GM19023 (cell line): ENCODE measurements around the gene VRK1.
"Not testable (repeated sequence)": the region's sequence is repeated elsewhere in the genome, so short reads cannot be mapped to it uniquely, and the experiment has no call there.

Source experiments
- ATAC-seq: cut with Tn5 transposase; IDR thresholded peaks from one replicate; pipeline ENCODE4 v1.9.1; 2021; ENCODE audit warnings: mild to moderate bottlenecking, moderate library complexity; ENCODE audit not compliant: unreplicated experiment

VRK1 gene

DNA sequence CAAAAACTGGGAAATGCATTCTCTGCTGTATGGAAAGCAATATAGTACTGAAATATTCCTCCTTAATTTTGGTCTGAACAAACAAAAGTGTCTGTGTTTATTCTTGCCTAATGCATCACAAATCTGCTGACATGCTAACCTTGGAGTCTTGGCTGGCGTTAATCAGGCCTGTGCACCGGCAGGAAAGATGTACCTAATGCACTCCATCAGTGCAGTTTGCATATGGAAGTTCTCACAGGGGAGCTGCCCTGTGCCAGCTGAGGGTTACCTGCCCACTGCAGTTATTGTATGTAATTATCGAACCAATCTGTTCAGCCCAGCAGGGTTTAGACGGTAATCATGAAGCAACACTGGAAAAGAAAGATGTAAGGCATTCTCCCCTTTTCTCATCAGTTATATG is 76.9 kb downstream of the VRK1 start:
- ATAC-seq, result no peak

DNA sequence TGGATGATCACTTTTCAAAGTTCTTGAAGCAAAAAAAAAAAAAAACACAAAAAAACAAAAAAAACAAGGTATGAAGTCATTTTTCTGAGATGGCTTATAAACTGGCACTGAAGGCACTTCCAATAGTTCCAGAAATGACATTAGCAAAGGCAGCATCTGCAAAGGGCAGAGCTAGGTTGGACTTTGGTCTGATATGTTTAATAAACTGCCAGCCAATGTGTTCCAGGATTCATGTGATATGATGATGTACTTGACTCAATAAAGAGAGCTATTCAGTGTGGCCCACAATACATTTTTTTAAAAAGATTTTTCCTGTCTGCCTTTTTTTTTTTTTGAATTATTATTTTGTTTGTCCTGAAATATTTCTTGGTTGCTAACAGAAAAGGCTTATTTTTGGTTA is 79.6 kb downstream of the VRK1 start:
- ATAC-seq, result no peak

DNA sequence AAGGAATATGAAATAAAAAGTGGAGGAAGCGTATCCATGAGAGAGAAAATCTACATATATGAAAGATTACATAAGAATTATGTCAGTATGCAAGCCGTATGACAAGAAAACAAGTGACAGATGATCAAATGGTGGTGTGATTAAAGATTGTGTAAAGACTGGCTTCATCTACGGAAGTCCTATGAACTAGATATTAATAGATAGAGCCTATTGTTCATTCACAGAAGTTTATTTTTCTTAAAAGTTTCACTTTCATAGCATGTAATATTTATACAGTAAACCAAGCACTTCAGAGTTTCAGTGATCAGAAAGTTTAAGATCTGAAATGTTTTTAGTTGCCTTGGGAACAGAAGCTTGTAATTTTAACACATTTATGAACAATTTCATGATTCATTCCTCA is 84.5 kb downstream of the VRK1 start:
- peak; percentile 73 for ATAC-seq

DNA sequence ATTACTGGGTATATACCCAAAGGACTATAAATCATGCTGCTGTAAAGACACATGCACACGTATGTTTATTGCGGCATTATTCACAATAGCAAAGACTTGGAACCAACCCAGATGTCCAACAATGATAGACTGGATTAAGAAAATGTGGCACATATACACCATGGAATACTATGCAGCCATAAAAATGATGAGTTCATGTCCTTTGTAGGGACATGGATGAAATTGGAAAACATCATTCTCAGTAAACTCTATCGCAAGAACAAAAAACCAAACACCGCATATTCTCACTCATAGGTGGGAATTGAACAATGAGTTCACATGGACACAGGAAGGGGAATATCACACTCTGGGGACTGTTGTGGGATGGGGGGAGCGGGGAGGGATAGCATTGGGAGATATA is 86.8 kb downstream of the VRK1 start:
- ATAC-seq, result not testable (repeated sequence)

DNA sequence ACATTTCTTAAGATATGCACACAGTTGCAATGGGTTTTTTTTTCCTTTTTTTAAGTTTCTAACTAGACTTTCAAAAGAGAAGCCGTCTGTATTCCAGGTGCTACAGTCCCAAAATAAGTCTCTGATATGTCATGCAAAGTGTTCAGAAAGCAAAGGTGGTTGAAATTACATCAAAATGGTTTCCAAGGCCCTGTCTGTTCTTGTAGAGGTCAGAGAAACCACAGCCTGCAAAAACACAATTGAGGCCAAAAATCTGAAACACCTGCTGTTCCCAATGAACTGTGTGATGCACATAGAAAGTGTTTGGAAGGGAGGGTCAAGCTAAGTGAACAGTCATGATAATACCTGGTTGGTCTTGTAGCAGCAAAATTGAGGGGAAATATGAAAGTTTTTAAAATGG is 91.0 kb downstream of the VRK1 start:
- ATAC-seq, result peak; percentile 75

DNA sequence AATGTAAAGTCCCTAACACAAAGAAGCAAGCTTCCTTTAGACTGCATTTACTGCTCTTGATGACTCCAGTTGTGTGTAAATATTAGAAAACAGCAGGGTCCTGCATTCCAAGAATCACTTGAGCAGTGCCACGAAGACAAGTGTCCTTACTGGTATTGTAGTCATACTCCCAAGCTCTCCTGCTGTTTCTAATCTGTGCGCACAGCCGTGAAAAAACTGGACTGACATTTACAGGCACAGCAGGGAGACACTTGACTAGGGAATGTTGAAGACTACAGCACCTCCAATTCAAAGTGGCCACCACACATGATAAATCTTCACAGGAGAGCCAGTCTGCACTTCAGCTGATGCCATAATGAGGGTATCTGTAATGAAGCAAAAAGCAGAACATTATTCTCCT is 91.4 kb downstream of the VRK1 start:
- no peak for ATAC-seq

DNA sequence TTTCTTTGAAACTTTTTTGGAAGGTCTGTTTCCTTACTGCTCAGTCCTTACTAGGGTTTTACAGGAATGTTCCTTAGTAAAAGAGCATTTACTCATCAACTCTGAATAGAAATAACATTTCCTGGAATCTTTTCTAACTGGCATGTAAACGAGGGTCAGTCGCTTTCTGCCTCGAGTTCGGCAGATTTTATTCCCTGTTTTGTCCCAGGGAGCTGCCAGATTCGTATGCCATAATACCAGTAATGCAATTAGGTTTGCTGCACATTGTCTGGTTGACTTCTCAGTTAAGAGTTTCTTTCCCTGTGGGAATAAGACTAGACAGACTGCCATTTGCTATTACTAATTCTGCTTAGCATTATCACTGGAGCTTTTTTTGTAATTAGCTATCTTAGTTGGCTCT is 91.9 kb downstream of the VRK1 start:
- ATAC-seq, result no peak

DNA sequence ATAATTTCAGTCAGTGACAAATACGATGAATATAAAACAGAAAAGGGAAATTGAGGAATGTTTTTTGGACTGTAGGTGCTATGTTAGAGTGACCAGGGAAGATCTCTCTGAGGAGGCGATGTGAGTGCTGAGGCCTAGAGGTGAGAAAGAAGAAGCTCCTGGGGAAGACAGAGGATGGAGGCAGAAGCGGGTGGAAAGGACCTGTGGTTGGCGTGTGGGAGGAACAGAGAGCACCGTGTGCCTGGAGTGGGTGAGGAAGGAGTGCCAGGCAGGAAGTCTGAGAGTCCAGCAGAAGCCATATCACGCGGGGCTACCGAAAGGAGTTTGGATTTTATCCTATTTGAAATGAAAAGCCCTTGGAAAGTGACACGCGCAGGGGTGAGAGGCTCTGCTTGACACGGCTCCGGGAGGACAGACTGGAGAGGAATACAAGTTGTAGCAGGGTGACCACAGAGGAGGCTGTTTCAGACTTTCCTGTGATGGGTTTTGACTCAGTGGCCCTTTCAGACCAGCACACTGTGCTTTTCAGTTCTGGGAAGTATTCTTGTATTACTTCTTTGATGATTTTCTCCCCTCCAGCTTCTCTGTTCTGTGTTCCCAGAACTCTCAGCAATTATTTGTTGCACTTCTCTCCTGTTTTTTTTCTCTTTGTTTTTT is 96.9 kb downstream of the VRK1 start:
- ATAC-seq, result no peak

DNA sequence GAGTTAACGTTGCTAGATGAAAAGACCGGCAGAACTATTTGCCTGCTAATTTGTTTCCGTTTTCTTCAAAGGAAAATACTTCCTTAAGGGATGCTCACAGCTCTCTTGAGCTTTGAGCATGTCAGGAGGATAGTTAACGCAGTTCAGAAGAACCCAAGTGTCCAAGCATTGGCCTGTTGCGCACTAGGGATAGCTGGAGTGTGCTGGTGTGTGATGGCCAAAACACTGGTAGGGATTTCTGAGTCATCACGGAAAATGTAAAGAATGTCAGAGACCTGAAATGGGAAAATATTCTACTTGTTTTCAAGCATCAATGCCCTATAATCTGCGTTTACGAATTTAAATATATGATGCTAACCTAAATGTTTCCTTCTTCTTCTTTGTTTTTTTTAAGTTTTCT is 97.8 kb downstream of the VRK1 start:
- no peak for ATAC-seq

DNA sequence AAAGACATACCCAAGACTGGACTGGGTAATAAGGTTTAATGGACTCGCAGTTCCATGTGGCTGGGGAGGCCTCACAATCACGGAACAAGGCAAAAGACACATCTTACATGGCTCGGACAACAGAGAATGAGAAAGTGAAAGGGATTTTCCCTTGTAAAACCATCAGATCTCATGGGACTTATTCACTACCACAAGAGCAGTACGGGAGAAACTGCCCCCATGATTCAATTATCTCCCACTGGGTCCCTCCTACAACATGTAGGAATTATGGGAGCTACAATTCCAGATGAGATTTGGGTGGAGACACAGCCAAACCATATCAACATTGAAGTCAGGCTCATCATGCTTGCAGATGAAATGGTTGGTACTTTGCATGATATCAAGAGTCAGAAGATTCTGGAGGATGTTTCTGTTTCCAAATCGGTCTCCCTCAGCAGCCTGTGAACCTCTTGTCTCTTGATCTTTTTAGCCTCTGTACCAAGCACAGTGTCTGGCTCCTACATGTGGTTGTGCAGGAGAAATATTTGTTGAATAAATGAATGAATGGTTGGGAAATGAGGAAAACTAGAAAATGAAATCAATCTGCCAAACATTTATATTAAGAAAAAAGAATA is 98.6 kb downstream of the VRK1 start:
- ATAC-seq, result peak; percentile 82

DNA sequence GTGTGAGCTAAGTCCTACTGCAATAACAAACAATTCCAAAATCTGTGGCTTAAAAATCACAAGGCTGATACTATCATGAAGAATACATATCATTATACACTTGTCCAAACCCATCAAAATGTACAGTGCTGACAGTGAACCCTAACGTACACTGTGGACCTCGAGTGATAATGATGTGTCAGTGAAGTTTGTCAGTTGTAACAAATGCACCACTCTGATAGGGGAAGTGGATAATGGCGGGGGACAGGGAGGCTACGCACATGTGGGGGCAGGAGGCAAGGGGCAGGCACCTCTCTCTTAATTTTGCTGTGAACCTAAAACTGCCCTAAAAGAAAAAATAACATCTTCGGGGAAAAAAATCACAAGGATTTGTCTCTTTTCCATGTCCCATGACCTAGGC is 100.0 kb downstream of the VRK1 start:
- no peak for ATAC-seq

DNA sequence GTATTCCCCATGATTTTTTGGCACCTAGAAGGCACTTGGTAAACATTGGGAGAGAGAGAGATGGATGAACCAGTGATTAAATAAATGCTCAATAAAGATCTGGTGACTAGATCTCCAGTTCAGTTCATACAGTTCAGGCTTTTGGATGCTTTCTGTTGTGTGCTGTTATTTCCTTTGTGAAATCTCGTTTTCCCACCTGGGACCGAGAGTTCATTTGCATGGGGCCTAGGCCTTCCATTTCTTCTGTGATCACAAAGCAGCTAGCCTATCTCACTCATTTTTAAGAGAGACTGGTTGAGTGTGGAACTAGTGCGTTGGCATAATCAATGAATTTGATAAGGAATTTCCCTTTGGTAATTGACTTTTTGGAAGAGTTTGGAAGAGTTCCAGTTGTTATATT is 104.0 kb downstream of the VRK1 start:
- peak; percentile 79 for ATAC-seq

DNA sequence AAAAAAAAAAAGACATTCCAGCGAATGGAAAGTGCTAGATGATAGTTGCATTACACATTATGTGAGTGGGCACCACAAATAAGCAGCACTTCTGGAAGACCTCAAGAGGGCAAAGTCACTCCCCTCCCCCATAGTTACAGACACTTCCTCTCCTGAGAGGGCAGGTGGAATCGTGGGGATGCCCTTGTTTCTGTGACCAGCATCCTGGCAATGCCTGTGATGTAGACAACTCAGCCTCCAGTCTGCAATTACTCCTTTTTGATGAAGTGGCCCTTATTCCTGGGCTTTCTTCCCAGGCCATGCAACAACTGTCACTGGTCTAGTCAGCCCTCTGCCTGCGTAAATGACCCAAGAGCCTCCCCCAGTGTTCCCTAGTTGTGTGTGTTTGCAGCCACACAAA is 104.8 kb downstream of the VRK1 start:
- no peak for ATAC-seq

DNA sequence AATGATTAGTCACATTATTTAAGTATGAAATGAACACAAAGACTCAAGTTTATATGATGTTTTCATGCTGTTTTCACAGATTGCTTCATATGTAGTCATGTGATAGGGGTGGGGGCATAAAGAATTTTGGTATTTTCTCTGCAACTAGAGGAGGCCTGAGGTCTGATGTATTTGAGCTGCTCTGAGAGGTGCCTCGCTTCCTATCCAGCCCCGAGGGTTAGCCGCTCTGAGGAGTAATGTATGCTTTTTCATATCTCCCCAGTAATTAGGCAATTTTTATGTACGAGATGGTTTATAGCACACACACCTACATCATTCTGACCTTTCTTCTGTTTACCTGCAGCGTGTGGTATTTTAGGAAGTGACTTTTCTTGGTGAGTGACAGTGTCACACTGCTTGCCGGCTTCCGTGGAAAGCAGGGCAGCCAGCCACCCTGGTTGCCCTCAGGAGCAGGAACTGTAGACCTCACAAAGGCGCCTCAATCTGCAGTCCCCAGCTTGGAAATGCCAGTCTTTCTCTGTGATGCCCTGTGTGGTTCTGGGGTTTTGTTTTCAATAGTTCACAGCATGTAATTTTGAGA is 106.4 kb downstream of the VRK1 start:
- ATAC-seq, result no peak

DNA sequence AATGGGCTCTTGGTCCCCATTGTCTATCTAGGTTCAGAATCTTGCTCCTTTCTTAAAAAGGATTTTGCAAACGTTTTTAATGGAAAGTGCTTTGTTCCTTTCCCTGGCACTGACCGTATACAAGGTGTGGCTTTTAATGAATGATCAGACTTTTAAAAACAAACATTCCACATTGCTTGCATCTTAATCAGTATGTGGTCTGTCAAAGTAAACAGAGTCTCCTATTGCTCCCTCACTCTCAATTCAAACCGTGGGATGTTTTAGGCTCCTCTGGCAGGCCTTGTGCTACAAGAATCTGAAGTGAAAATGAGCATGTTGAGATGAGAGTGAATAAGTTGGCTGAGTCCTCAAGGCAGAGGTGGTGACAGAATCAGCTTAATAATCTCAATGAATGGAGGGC is 107.0 kb downstream of the VRK1 start:
- no peak for ATAC-seq

DNA sequence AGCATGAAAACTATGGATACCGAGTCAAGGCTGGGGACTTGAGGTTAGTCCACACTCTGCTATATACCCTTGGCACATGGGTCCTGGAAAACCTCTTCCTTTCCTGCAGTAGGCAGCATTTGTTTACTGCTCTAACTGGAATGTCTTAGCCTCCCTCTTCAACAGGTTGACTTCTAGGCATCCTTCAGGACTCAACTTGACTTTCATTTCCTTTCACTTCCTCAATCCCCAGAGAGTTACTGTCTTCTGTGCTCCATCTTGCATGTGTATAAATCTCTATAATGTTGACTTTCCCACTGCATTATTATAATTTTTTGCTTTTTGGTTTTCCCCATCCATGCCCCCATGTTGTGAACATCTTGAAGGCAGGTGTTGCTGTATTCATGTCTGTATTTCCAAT is 107.9 kb downstream of the VRK1 start:
- no peak for ATAC-seq

DNA sequence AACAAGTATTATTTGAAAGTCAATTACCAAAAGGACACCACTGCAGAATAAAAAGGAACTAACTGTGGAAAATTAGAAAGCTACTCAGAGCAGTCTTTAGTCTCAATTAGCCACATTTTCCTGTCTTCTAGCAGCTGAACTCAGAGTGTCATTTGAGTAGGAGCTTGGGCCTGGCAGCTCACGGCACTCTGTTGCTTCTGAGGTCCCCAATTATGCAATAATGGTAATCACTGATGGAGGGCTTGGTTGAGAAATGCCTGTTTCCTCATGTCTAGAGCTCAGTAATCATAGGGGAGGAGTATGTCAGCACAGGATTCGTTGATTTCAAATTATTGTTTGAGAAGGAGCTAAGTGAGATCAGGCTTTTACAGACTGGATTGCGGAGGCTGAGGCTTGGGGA is 108.6 kb downstream of the VRK1 start:
- no peak for ATAC-seq

DNA sequence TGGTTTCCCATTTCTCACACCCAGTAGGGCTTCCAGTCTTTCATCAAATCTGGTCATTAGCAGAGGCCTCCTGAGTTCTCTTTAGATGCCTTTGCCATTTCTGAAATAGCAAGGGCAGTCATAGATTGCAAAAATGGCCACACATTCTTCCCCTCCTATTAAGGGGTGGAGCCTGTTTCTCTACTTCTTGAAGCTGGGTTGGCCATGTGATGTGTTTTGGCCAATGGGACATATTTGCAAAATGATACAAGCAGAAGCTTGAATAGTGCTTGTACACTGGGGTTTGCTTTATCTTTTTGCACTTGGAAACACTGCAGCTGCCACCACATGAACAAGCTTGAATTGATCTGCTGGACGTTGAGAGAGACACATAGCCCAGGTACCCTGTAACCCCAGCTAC is 109.3 kb downstream of the VRK1 start:
- no peak for ATAC-seq

DNA sequence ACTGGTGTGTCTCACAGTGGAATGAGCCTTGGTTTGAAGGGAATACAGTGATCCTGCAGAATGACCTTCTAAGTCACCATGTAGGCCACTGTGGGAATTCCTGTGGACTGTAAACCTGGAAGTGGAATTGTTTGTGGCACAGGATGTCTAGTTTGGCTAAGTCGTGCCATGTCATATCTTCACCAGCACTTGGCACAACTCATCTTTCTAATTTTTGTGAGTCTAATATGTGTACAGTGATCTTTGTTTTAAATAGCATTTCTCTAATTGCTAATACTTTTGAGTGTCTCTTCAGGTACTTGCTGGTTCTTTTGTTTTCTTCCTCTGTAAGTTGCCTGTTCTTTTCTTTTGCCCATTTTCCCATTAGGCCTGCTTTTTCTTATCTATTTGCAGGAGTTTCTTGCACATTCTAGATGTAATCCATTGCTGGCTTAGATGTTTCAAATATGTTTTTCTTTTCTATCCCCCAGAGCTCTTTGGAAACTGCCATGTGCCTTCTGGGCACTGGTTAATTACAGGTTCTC is 112.7 kb downstream of the VRK1 start:
- no peak for ATAC-seq

DNA sequence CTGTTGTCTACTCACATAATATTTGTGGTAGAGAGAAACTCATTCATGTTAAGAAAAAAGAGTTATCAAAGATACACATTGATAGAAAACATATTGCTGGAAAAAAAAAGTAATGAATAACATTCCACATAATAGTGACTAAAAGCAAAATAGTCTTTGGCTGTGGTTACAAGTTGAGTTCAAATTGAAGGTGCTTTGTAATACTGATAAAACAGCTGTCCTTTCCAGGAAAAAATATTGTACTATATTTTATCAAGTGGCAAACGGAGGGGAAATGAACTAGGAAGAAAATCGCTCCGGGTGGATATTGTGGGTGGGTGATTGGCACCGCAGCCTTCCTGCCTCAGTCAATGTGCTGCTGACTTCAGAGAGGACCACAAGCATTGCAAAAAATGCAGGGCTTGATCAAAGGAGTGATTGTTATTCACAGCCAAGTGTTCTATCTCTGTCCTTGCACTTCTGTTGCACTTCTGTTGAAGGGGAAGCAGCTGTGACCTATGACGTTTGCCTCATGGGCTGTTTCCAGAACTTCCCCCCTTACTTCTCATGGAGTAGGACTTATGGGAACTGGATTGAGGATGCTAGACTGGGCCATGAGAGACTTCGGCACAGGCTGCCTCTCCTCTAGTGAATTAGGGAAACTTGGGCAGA is 114.4 kb downstream of the VRK1 start:
- ATAC-seq, result no peak

DNA sequence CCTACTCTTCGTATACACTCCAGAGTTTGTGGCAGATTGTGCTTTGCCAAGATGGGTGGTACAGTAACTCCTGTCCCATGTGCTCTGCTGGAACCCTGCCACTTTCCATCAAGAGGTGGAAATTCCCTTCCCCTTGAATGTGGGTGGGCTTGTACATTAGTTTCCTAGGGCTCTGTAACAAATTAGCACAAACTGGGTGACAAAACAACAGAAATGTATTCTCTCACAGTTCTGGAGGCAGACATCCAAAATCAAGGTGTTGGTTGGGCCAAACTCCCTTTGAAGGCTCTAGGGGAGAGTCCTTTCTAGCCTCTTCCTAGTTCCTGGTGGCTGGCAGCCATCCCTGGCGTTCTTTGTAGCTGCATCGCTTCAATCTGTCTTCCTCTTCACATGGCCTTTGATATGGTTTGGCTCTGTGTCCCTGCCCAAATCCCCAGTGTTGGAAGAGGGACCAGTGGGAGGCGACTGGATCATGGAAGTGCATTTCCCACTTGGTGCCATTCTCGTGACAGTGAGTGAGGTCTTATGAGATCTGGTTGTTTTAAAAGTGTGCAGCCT is 117.5 kb downstream of the VRK1 start:
- ATAC-seq, result no peak

DNA sequence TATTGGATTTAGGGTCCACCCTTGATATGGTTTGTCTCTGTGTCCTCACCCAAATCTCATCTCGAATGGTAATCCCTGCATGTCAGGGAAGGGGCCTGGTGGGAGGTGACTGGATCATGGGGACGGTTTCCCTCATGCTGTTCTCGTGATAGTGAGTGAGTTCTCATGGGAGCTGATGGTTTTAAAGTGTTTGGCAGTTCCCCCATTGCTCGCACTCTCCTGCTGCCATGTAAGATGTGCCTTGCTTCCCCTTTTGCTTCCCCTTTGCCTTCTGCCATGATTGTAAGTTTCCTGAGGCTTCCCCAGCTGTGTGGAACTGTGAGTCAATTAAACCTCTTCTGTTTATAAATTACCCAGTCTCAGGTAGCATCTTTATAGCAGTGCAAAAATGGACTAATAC is 118.3 kb downstream of the VRK1 start:
- no peak for ATAC-seq
